Aorta (tissue), 5 donors: Measurements from ENCODE around the gene GARNL3. TPM values are rescaled to one million over a fixed set of nuclear protein-coding genes. Genes with fewer than 3 reads are reported as not detected.

Source experiments
- ATAC-seq: fragments of 200-7000 bp; cut with Tn5 transposase; one replicate; pipeline ENCODE4 v1.9.1; 2022; ENCODE audit warnings: moderate library complexity; ENCODE audit not compliant: low FRiP score
- DNase-seq, 2 donors: peaks; one replicate each; pipeline ENCODE4 v3.0.0-alpha.2; 2020
- H3K27ac ChIP-seq, 2 donors: one replicate each; pipeline ENCODE4 v1.5.1; 2013; ENCODE audit warnings: low read length in 2 of 2, mild to moderate bottlenecking in 2 of 2, moderate library complexity in 2 of 2, control low read depth in 1 of 2, inconsistent platforms in 1 of 2, low read depth in 1 of 2
- H3K27me3 ChIP-seq, 2 donors: one replicate each; pipeline ENCODE4 v1.6.1; 2013; ENCODE audit warnings: control low read depth in 1 of 2, low read length in 1 of 2, mild to moderate bottlenecking in 1 of 2, moderate library complexity in 1 of 2; ENCODE audit not compliant: insufficient read depth in 2 of 2, control insufficient read depth in 1 of 2
- H3K36me3 ChIP-seq, 2 donors: one replicate each; pipeline ENCODE4 v1.6.1; 2013; ENCODE audit warnings: control low read depth in 1 of 2, low read length in 1 of 2, mild to moderate bottlenecking in 1 of 2; ENCODE audit not compliant: insufficient read depth in 2 of 2, control insufficient read depth in 1 of 2
- H3K4me1 ChIP-seq, 2 donors: one replicate each; pipeline ENCODE4 v1.6.1; 2013; ENCODE audit warnings: low read length in 2 of 2, control low read depth in 1 of 2, mild to moderate bottlenecking in 1 of 2, moderate library complexity in 1 of 2; ENCODE audit not compliant: insufficient read depth in 2 of 2, control insufficient read depth in 1 of 2
- H3K4me3 ChIP-seq, 2 donors: one replicate each; pipeline ENCODE4 v1.5.1; 2013; ENCODE audit warnings: low read length in 2 of 2, control low read depth in 1 of 2, mild to moderate bottlenecking in 1 of 2
- H3K9me3 ChIP-seq: one replicate; pipeline ENCODE4 v1.6.1; 2013; ENCODE audit warnings: mild to moderate bottlenecking, low read length; ENCODE audit not compliant: control insufficient read depth
- WGBS, 2 donors: extraction: QIAGEN DNeasy Blood & Tissue Kit; methylation state at CpG; one replicate each; pipeline ENCODE4 v1.1.7; 2013; 5-methylcytosine and 5-hydroxymethylcytosine counted together
- intact Hi-C, 2 donors: fragments of 100-400 bp; cut with DNase I; formaldehyde crosslinking; loops; one replicate each; pipeline versions ENCODE4 v1.14.2 to v1.15.0; 2022
- polyA plus RNA-seq, 2 donors: library from polyadenylated mRNA; stranded (reverse); fragments of 200-250 nt; gene quantifications; one replicate each; pipeline ENCODE4 v1.2.3, GENCODE V29; 2013
- total RNA-seq, 2 donors: library from RNA; stranded (reverse); fragmentation: NEBNext Ultra II Directional; extraction: Animal tissue kit (Norgen Biotek cat#: 25700); gene quantifications; one replicate each; pipeline ENCODE4 v1.2.1, GENCODE V29; 2021
- donor health status: healthy with polysubstance abuse.
- donor health status: Bipolar disorder and iron deficiency.
- donor health status: DM: no; HTN: no; CAD: no.
- donor health status: DM: no; HTN: no; CAD: no.
- donor health status: DM: yes; HTN: yes; CAD: no.

GARNL3 gene
- total and polyA plus RNA-seq, 4 donors = 6.3 to 70.9 (median 42.8) TPM

DNA sequence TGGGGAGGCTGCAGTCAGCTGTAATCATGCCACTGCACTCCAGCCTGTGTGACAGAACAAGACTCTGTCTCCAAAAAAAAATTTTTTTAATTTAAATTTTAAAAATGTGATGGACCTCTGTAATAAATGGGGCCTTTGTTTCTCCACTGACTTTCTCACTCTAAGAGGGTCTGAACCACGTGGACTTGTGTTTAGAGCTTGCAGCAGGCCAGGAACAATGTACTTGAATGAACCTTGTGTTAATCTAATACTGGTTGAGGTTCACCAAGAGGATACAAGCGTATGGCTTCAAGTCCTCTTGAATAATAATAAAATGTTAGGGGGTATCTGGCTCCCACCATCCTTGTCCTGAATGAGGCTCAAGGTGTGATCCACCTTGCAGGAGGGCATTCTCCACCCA lies 118.0 kb downstream of the GARNL3 start:
- no peaks in the 10 kb centered on the region for H3K9me3 ChIP-seq
- no peak overlapping the region for H3K4me3 ChIP-seq
- H3K27ac ChIP-seq = no peak overlapping the region
- H3K36me3 ChIP-seq = no peaks in the 10 kb centered on the region
- H3K27me3 ChIP-seq = no peaks in the 10 kb centered on the region
- no peak for DNase-seq
- no peaks in the 10 kb centered on the region for H3K4me1 ChIP-seq
- no peak for ATAC-seq
- WGBS, 2 donors = 87 to 97% methylated on average over 2 of the region's 2 CpGs
- intact Hi-C loops = no loop called here

DNA sequence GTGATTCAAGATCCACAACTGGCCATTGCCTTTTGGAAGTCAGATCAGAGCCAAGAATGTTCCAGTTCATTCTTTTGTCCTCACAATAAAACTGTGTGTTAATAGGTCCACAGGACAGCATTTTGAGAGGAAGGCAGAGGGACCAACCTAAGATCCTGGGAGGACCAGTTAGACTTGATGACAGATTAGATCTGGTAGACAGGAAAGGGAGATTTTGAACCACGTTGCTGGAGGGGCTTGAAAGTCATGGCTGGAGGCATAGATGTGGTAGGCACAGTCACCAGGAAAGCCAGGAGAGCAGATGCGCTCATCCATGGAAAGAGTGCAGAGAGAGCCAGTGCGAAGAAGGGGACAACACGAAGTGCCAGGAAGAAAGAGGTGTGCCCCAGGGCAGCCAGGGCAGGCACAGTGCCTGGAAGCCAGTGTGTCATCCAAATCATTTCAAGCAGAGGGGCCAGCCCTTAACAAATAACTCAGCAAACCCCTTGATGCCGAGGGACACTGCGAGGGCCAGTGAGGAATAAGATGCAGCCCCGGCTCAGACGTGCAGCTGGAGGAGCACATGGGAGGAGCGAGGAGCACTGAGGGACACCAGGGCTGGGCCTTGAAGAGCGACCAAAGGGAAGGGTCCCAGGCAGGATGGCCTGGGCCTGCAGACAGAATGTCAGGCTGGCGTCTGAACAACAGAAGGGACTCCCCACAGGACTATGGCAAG lies 119.6 kb downstream of the GARNL3 start:
- intact Hi-C loops = no loop called here
- no peak overlapping the region for H3K4me3 ChIP-seq
- no peaks in the 10 kb centered on the region for H3K27me3 ChIP-seq
- no peaks in the 10 kb centered on the region for H3K36me3 ChIP-seq
- DNase-seq = peak in 1 of 2 donors; percentile 63
- H3K9me3 ChIP-seq = no peaks in the 10 kb centered on the region
- H3K4me1 ChIP-seq = no peaks in the 10 kb centered on the region
- no peak for ATAC-seq
- 83 to 89% methylated on average over 11 of the region's 11 CpGs for WGBS, 2 donors
- H3K27ac ChIP-seq = no peak overlapping the region

DNA sequence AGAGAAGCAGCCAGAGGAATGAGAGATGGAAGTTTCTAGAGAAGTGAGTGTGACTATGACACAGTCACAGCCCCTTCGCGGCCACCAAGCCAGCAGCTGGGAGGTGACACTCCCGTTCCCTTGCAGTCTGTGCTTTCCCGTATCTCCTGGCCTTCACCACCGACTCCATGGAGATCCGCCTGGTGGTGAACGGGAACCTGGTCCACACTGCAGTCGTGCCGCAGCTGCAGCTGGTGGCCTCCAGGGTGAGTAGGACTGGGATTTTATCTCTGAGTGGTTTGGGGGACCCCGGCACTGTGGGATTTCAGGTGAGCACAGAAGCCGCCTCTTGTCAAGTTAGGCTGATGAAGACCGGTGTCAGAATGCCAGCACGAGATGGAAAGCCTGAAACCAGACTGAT lies 120.3 kb downstream of the GARNL3 start:
- DNase-seq (peak in 1 of 2 donors; percentile 59), ATAC-seq (no peak)
- Histone ChIP-seq H3K4me3 (no peak overlapping the region), H3K27me3 (no peaks in the 10 kb centered on the region), H3K9me3 (no peaks in the 10 kb centered on the region), H3K36me3 (no peaks in the 10 kb centered on the region), H3K27ac (no peak overlapping the region), H3K4me1 (no peaks in the 10 kb centered on the region)
- intact Hi-C loops = no loop called here
- whole genome bisulfite sequencing, 2 donors = 86 to 89% methylated on average over 13 of the region's 13 CpGs

DNA sequence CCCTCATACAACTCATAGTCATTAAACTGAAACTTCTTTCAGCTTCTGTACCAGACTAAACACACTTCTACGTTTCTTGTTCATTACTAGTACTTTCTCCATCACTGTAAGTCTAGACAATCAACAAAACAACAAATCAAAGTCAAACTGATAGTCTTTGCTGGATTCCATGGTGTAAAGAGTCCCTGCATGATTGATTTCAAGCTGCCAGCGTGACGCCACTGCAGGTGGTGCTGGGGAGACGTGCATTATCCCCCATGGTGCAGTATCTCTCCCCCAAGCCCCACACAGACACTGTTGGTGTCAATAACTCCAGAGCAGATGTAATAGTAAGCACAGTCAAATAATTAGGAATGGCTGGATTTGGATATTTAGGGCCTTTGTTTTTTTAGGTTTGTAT lies 121.7 kb downstream of the GARNL3 start:
- DNase-seq (no peak), ATAC-seq (no peak)
- Histone ChIP-seq H3K36me3 (peaks cover 0 to 2% of the 10 kb centered on the region in 2 donors), H3K4me1 (no peaks in the 10 kb centered on the region), H3K27me3 (no peaks in the 10 kb centered on the region), H3K9me3 (no peaks in the 10 kb centered on the region), H3K27ac (no peak overlapping the region), H3K4me3 (no peak overlapping the region)
- intact Hi-C loops = no loop called here
- WGBS, 2 donors = 85 to 97% methylated on average over 4 of the region's 4 CpGs

DNA sequence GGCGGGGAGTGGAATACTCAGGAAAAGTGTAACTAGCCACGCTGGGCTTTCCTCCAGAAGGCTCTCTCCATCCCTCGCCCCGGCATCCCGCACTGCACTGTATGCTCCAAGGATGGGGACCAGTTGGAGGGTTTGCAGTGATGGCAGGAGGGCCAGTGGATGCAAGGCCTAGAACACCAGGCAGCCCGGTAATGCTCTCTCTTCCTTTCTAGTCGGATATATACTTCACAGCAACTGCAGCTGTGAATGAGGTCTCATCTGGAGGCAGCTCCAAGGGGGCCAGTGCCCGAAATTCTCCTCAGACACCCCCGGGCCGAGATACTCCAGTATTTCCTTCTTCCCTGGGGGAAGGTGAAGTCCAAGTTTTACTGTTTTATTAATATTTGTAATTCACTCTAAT lies 122.4 kb downstream of the GARNL3 start:
- 94 to 97% methylated on average over 10 of the region's 10 CpGs for WGBS, 2 donors
- Histone ChIP-seq H3K27me3 (no peaks in the 10 kb centered on the region), H3K36me3 (peaks cover 0 to 2% of the 10 kb centered on the region in 2 donors), H3K9me3 (no peaks in the 10 kb centered on the region), H3K4me1 (no peaks in the 10 kb centered on the region), H3K4me3 (no peak overlapping the region), H3K27ac (no peak overlapping the region)
- ATAC-seq (no peak), DNase-seq (peak in 1 of 2 donors; percentile 51)
- intact Hi-C loops = no loop called here

DNA sequence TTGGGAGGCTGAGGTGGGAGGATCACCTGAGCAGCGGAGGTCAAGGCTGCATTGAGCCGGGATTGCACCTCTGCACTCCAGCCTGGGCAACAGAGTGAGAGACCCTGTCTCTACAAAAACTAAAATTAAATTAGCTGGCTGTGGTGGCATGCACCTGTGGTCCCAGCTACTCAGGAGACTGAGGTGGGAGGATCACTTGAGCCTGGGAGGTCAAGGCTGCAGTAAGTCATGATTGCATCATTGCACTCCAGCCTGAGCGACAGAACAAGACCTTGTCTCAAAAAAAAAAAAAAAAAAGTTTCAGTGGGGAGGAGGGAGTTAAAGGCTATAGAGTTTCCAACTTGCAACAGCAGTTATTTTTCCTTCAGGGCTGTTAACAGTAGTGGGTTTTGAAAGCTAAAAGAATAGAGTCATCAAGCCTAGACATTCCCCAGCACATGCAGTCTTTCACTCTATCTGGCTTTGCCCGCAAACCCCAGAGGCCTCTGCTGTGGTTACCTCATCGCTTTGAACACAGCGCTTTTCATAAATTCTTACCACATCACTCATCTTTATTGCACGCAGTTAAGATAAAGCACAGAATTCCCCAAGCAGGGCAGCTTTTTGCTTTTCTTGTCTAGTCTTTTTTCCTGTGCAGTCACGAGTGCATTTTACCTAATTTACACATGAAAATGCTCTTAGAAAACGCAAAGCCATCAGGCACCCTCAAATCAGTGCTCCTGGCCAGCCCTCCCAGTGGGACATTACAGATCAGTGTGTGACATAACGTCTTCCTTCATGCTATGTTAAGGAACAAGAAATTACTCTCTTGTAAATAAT lies 123.7 kb downstream of the GARNL3 start:
- intact Hi-C loops = no loop called here
- 30 to 32% methylated on average over 10 of the region's 10 CpGs for WGBS, 2 donors
- H3K9me3 ChIP-seq = no peaks in the 10 kb centered on the region
- DNase-seq (peak; percentile 45 to 72), ATAC-seq (peak; percentile 67)
- no peaks in the 10 kb centered on the region for H3K4me1 ChIP-seq
- H3K36me3 ChIP-seq = peaks cover 0 to 2% of the 10 kb centered on the region in 2 donors
- H3K4me3 ChIP-seq = no peak overlapping the region
- no peaks in the 10 kb centered on the region for H3K27me3 ChIP-seq
- H3K27ac ChIP-seq = no peak overlapping the region

DNA sequence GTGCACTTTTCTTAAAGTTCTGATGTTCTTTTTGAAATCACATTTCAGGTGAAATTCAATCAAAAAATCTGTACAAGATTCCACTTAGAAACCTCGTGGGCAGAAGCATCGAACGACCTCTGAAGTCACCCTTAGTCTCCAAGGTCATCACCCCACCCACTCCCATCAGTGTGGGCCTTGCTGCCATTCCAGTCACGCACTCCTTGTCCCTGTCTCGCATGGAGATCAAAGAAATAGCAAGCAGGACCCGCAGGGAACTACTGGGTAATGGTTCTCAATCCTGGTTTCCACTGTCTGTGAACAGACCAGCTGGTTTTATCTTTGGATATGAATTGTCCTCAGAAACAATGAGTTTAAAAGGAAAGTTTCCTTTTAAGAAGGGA lies 124.3 kb downstream of the GARNL3 start:
- WGBS, 2 donors = 74 to 75% methylated on average over 6 of the region's 6 CpGs

DNA sequence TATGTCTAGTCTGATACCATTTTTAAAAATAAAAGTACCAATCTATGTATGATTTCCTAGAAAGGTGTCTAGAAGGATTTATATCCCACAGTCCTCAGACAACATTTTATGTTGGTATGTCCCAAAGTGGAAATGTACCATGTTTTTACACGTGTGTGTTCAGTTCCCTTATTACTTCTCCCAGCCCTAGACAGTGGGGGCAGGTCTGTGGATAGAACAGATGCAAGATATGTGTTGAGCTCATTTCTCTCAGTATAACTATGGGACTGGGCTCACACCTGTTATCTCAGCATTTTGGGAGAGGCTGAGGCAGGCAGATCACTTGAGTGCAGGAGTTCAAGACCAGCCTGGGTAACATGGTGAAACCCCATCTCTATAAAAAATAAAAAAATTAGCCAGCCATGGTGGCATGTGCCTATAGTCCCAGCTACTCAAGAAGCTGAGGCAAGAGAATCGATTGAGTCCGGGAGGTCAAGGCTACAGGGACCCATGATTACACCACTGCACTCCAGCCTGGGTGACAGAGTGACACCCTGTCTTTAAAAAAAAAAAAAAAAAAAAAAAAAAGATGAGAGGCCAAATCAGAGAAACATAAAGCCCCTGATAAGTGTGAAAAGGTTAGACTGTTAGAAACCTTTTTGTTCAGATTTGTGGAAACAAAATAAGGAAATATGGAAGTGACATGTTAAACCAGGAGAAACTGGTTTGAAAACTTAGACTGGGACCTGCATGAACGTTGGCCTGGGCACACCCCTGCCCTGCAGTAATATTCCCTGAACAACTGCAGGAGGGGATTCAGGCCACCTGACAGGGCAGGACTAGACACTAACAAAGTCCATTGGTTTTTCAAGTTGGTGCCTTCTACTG lies 125.0 kb downstream of the GARNL3 start:
- peaks cover 0 to 2% of the 10 kb centered on the region in 2 donors for H3K36me3 ChIP-seq
- ATAC-seq (no peak), DNase-seq (no peak)
- WGBS, 2 donors = 80 to 87% methylated on average over 4 of the region's 4 CpGs
- no peak overlapping the region for H3K4me3 ChIP-seq
- no peaks in the 10 kb centered on the region for H3K27me3 ChIP-seq
- H3K27ac ChIP-seq = no peak overlapping the region
- no peaks in the 10 kb centered on the region for H3K4me1 ChIP-seq
- intact Hi-C loops = no loop called here
- H3K9me3 ChIP-seq = no peaks in the 10 kb centered on the region

More for the DNA sequence above, 124.3 kb downstream of the GARNL3 start:
- no peaks in the 10 kb centered on the region for H3K27me3 ChIP-seq
- no peak overlapping the region for H3K4me3 ChIP-seq
- H3K9me3 ChIP-seq = no peaks in the 10 kb centered on the region
- H3K4me1 ChIP-seq = no peaks in the 10 kb centered on the region
- intact Hi-C loops = no loop called here
- no peak for ATAC-seq
- no peak for DNase-seq
- H3K27ac ChIP-seq = no peak overlapping the region
- peaks cover 0 to 2% of the 10 kb centered on the region in 2 donors for H3K36me3 ChIP-seq
